ENCODE data around the gene C22orf15.

Gene C22orf15

DNA sequence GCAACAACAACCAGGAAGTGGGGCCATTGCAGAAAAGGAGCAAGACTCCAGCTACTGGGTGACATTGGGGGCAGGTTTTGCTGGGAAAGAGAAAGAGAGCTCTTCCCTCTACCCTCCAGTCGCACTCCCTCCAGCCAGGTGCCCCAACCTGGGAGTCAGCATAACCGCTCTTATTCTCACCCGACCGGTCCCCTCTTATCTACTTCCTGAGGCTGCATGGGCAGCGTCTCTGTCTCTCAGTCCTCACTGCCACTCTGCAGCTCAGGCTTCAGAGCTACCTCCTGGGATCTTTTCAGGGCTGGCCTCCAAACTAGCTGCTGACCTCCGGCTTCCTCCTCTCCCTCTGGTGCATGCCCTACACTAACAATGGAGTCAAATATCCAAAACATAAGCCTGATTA is 17.0 kb upstream of the C22orf15 start:
- H3K27ac ChIP-seq: no peak overlapping the region
- no peak for DNase-seq
- peaks cover 0 to 27% (median 12%) of the 10 kb centered on the region in 4 donors for H3K4me1 ChIP-seq
- no peaks in the 10 kb centered on the region for H3K27me3 ChIP-seq
- intact Hi-C loops (cut with DNase I; ENCODE audit: low total_unique reads): no loop called here
- H3K9me3 ChIP-seq: no peaks in the 10 kb centered on the region
- H3K36me3 ChIP-seq: peaks cover 27 to 48% (median 43%) of the 10 kb centered on the region in 3 donors
- no peak overlapping the region for H3K4me3 ChIP-seq
- TF ChIP-seq, protein P1, sequence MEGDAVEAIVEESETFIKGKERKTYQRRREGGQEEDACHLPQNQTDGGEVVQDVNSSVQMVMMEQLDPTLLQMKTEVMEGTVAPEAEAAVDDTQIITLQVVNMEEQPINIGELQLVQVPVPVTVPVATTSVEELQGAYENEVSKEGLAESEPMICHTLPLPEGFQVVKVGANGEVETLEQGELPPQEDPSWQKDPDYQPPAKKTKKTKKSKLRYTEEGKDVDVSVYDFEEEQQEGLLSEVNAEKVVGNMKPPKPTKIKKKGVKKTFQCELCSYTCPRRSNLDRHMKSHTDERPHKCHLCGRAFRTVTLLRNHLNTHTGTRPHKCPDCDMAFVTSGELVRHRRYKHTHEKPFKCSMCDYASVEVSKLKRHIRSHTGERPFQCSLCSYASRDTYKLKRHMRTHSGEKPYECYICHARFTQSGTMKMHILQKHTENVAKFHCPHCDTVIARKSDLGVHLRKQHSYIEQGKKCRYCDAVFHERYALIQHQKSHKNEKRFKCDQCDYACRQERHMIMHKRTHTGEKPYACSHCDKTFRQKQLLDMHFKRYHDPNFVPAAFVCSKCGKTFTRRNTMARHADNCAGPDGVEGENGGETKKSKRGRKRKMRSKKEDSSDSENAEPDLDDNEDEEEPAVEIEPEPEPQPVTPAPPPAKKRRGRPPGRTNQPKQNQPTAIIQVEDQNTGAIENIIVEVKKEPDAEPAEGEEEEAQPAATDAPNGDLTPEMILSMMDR (IDR thresholded peaks at IDR 0.05): no peak

DNA sequence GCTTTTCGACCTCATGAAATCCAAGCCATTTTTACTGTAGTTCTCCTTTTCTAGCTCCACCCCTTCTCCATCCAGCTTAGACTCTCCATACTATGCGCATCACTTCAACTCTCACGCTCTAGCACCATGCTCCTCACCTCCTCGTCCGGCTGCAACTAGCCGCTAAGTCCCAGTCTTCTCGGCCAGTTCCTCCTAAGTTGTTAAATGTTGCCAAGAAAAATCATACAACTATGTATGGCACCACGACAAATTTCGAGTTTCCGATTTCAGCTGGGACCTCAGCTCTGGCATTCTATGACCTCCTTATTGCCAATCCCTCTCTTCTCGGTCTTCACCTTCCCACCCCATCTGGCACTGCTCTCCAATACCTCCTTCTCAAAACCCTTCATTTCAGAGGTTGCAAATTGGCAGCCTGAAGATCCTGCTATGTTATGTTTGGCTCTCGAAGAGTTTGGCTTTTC is 12.9 kb upstream of the C22orf15 start:
- TF ChIP-seq, protein P1 (IDR thresholded peaks at IDR 0.05): no peak
- peaks cover 5 to 8% (median 5%) of the 10 kb centered on the region in 3 donors for H3K36me3 ChIP-seq
- intact Hi-C loops (cut with DNase I; ENCODE audit: low total_unique reads): loop anchor here (10.0 kb wide), 1 partner anchor 225 kb away; no protein-coding TSS in a partner anchor
- H3K27ac ChIP-seq: peak overlapping the region; percentile 83 to 93
- peak overlapping the region; percentile 65 to 71 for H3K4me3 ChIP-seq
- no peaks in the 10 kb centered on the region for H3K27me3 ChIP-seq
- peaks cover 0 to 29% (median 8%) of the 10 kb centered on the region in 4 donors for H3K4me1 ChIP-seq
- DNase-seq: no peak
- H3K9me3 ChIP-seq: no peaks in the 10 kb centered on the region

DNA sequence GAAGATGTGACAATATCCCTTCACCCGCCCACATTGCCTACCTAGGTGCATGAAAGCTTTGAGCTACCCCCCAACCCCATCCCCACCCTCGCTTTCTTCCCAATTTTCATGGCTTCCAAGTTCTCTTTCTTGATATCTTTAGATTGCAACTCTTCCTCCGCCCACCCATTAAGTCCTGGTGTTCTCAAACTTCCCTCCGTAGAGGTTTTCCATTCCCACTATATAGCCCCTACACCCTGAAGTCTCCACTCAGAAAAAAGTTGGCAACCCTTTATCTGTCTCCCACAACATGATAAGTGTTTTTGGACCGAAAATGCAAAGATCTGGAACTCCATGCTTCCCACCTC is 12.4 kb upstream of the C22orf15 start:
- DNase-seq: no peak
- H3K36me3 ChIP-seq: peaks cover 0 to 3% (median under 1%) of the 10 kb centered on the region in 3 donors
- TF ChIP-seq, protein P1 (IDR thresholded peaks at IDR 0.05): no peak
- H3K4me1 ChIP-seq: peaks cover 0 to 29% (median 8%) of the 10 kb centered on the region in 4 donors
- peak overlapping the region; percentile 83 to 93 for H3K27ac ChIP-seq
- no peaks in the 10 kb centered on the region for H3K27me3 ChIP-seq
- no peaks in the 10 kb centered on the region for H3K9me3 ChIP-seq
- intact Hi-C loops (cut with DNase I; ENCODE audit: low total_unique reads): loop anchor here (10.0 kb wide), 1 partner anchor 226 kb away; no protein-coding TSS in a partner anchor
- H3K4me3 ChIP-seq: peak overlapping the region; percentile 65 to 71

DNA sequence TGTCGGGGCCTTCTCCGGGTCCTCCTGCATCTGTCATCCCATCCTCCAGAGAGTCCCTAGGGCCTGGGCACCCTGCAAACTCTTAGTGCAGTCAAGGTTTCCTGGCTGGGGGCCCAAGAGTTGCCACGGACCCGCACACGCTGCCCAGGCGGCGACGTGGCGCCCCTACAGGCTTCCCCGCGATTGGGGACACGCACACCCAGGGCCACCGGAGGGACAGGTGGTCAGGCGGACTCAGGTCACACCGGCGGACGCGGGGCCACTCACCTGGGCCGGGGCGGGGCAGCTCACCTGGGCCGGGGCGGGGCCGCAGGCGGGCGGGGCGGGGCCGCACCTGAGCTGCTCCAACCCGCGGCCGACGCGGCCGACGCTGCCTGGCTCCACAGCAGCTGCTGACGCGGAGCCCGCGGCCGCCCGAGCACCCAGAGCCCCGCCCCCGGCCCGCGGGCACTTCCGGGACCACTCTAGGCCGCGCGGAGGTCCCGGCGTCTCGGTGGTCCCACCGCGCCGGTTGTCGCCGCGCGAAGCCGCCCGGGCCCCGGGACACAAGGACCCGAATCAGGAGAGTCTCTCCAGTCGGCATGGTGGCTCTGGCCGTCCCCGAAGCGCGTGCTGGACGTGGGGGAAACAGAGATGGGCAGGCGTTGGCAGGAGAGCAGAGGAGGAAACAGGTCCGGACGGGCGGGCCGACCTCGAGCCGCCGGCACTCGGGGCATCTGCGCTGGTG is 11.9 kb upstream of the C22orf15 start, which contains the start of gene ZNF70:
ZNF70 (minus strand) TSS at position 399 of the 727 bp plus-strand sequence. CDS start 5,972 bp downstream, outside the sequence.
- Histone ChIP-seq H3K9me3 (no peaks in the 10 kb centered on the region), H3K36me3 (no peaks in the 10 kb centered on the region), H3K27ac (peak within 1 kb of the TSS; percentile 83 to 93), H3K27me3 (no peaks in the 10 kb centered on the region), H3K4me1 (peaks cover 0 to 29% (median 8%) of the 10 kb centered on the region in 4 donors), H3K4me3 (peak within 1 kb of the TSS; percentile 65 to 71)
- intact Hi-C loops (cut with DNase I; ENCODE audit: low total_unique reads): loop anchor here (10.0 kb wide), 1 partner anchor 226 kb away; no protein-coding TSS in a partner anchor
- peak; percentile 83 to 93 for DNase-seq
- TF ChIP-seq, protein P1 (IDR thresholded peaks at IDR 0.05): peak in 1 of 2 experiments; percentile 17

DNA sequence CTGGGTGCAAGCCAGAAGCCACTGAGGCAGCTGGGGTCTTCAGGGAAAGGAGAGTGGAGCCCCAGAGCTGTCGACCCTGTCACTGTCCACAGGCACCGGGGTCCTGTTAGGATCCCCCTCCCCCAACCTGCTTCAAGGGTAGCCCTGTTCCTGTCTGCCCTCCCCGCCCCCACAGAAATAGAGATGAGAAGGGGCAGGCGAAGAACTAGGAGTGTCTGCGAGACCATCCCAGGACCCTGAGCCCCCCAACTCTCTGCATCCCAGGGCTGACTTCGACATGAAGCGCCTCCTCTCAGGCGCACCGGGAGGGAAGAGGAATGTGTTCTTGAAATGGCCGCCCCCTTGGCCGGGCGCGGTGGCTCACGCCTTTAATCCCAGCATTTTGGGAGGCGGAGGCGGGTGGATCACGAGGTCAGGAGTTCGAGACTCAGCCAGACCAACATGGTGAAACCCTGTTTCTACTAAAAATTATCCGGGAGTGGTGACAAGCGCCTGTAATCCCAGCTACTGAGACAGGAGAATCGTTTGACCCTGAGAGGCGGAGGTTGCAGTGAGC is 11.3 kb upstream of the C22orf15 start:
- Histone ChIP-seq H3K4me1 (peaks cover 0 to 29% (median 8%) of the 10 kb centered on the region in 4 donors), H3K27ac (peak overlapping the region; percentile 83 to 93), H3K36me3 (no peaks in the 10 kb centered on the region), H3K4me3 (peak overlapping the region; percentile 65 to 71), H3K27me3 (no peaks in the 10 kb centered on the region), H3K9me3 (no peaks in the 10 kb centered on the region)
- intact Hi-C loops (cut with DNase I; ENCODE audit: low total_unique reads): loop anchor here (10.0 kb wide), 1 partner anchor 227 kb away; no protein-coding TSS in a partner anchor
- TF ChIP-seq, protein P1 (IDR thresholded peaks at IDR 0.05): no peak
- DNase-seq: no peak
